ENCODE results near the gene WFDC5.

GRCh38 chr20:45083127-45083526 is 31.8 kb downstream of the WFDC5 start:
- TF ChIP-seq CTCF (IDR thresholded peaks at IDR 0.05) = no peak
- no peak for TF ChIP-seq POLR2A (IDR thresholded peaks at IDR 0.05)

Measured in adrenal gland (tissue), 5 donors.